Transverse colon (tissue), 4 donors: ENCODE data around the gene WWP2. TPM values are rescaled to one million over a fixed set of nuclear protein-coding genes. Genes with fewer than 3 reads are reported as not detected.
"Not testable (repeated sequence)": the region's sequence is repeated elsewhere in the genome, so short reads cannot be mapped to it uniquely, and the experiment has no call there.

Source experiments
- DNase-seq: peaks from one replicate; pipeline ENCODE4 v3.0.0-alpha.2; 2019
- H3K27ac ChIP-seq, 4 donors: fragments of 200-600 bp; sonication (generic); 2 replicates each; pipeline ENCODE4 v1.5.1; 2016 to 2018; ENCODE audit warnings: inconsistent platforms in 4 of 4
- H3K27me3 ChIP-seq: fragments of 200-600 bp; sonication (generic); 2 replicates; pipeline ENCODE4 v1.5.1; 2017; ENCODE audit warnings: inconsistent platforms
- H3K36me3 ChIP-seq, 4 donors: fragments of 200-600 bp; sonication (generic); 2 replicates each; pipeline ENCODE4 v1.5.1; 2017 to 2019; ENCODE audit warnings: inconsistent platforms in 4 of 4
- H3K4me1 ChIP-seq, 4 donors: fragments of 200-600 bp; sonication (generic); 2 replicates each; pipeline ENCODE4 v1.5.1; 2017 to 2020; ENCODE audit warnings: inconsistent platforms in 4 of 4
- H3K4me3 ChIP-seq, 4 donors: fragments of 200-600 bp; sonication (generic); 1 replicate in 1 of 4; 2 replicates in 3 of 4; pipeline versions ENCODE4 v1.5.1 to v1.6.1; 2017 to 2019; ENCODE audit warnings: inconsistent platforms in 4 of 4
- H3K9me3 ChIP-seq, 2 donors: fragments of 200-600 bp; sonication (generic); 2 replicates each; pipeline ENCODE4 v1.5.1; 2017 to 2019; ENCODE audit warnings: inconsistent platforms in 2 of 2
- EP300 ChIP-seq: sonication (generic); formaldehyde crosslinking; IDR thresholded peaks from one replicate; pipeline ENCODE4 v1.6.1; 2017; ENCODE audit warnings: antibody characterized with exemption, low read depth
- POLR2A ChIP-seq: fragments of 450-650 bp; IDR thresholded peaks from one replicate; pipeline ENCODE4 v1.6.1; 2016; ENCODE audit warnings: antibody characterized with exemption, mild to moderate bottlenecking, moderate library complexity
- POLR2AphosphoS5 ChIP-seq, 3 donors: sonication (generic); formaldehyde crosslinking; IDR thresholded peaks; one replicate each; pipeline ENCODE4 v1.6.1; 2016; ENCODE audit warnings: antibody characterized with exemption in 3 of 3
- WGBS, 2 donors: methylation state at CpG; one replicate each; pipeline ENCODE4 v1.1.5; 2018; ENCODE audit warnings: low coverage in 1 of 2; 5-methylcytosine and 5-hydroxymethylcytosine counted together
- in situ Hi-C, 4 donors: fragments of 200-750 bp; cut with MboI; loops; one replicate each; pipeline versions ENCODE4 v1.15.0 to v1.15.1; 2017; ENCODE audit warnings: low sequenced_read_pairs in 3 of 4, low pct_ligation_motif_present in 1 of 4, low pct_unique_long_range_greater_than_20kb in 1 of 4
- intact Hi-C: fragments of 100-400 bp; cut with DNase I; formaldehyde crosslinking; loops from one replicate; pipeline ENCODE4 v1.15.1; 2023; ENCODE audit warnings: low total_unique reads
- total RNA-seq, 4 donors: library from RNA; depleted of rRNA; stranded (reverse); fragments of >200 nt; gene quantifications; one replicate each; pipeline ENCODE4 v1.1.0, GENCODE V29; 2016
- TF ChIP-seq, protein P1 (sequence below), 5 experiments: fragments of 200-600 bp in 3 of 5; fragments of 450-650 bp in 2 of 5; sonication (generic) in 3 of 5; IDR thresholded peaks; 1 replicate in 2 of 5; 2 replicates in 3 of 5; pipeline ENCODE4 v1.5.1; 2016 to 2017; ENCODE audit warnings: antibody characterized with exemption in 5 of 5, inconsistent platforms in 3 of 5, mild to moderate bottlenecking in 2 of 5, moderate library complexity in 1 of 5

Gene WWP2
- total RNA-seq, 4 donors from 2014 or later, result 66.8 to 157 (median 73.7) TPM

DNA sequence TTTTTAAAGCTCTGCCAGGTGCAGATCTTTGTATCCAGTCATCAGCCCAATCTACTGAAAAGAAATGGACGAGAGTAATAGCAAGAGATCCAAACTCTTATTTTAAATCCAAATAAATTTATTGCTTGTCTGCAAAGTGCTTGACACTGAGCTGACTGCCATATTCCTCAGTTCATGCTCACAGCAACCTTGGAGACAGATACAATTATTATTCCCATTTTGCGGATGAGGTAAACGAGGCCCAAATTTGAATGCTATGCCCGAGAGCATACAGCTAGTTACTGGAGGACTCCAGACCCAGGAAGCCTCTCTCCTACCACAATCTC, 8.0 kb upstream of the WWP2 start:
- no peak for DNase-seq
- Histone ChIP-seq H3K36me3 (peaks cover 0 to 20% (median 7%) of the 10 kb centered on the region in 4 donors), H3K4me3 (peak overlapping the region; percentile 49 to 74 (median 60)), H3K9me3 (no peaks in the 10 kb centered on the region), H3K27ac (peak overlapping the region; percentile 60 to 83 (median 80)), H3K4me1 (peaks cover 0 to 20% (median 15%) of the 10 kb centered on the region in 4 donors), H3K27me3 (no peaks in the 10 kb centered on the region)
- in situ Hi-C loops, result loop anchor here in 2 of 4 donors (10.0 kb wide), 2 partner anchors 49 to 359 kb away; no protein-coding TSS in a partner anchor
- 7 to 14% methylated on average over 1 to 4 of the region's 4 CpGs for WGBS, 2 donors
- no peak for TF ChIP-seq POLR2AphosphoS5 (IDR thresholded peaks at IDR 0.05)
- no peak for TF ChIP-seq POLR2A
- no peak for TF ChIP-seq EP300
- TF ChIP-seq, protein P1, sequence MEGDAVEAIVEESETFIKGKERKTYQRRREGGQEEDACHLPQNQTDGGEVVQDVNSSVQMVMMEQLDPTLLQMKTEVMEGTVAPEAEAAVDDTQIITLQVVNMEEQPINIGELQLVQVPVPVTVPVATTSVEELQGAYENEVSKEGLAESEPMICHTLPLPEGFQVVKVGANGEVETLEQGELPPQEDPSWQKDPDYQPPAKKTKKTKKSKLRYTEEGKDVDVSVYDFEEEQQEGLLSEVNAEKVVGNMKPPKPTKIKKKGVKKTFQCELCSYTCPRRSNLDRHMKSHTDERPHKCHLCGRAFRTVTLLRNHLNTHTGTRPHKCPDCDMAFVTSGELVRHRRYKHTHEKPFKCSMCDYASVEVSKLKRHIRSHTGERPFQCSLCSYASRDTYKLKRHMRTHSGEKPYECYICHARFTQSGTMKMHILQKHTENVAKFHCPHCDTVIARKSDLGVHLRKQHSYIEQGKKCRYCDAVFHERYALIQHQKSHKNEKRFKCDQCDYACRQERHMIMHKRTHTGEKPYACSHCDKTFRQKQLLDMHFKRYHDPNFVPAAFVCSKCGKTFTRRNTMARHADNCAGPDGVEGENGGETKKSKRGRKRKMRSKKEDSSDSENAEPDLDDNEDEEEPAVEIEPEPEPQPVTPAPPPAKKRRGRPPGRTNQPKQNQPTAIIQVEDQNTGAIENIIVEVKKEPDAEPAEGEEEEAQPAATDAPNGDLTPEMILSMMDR (IDR thresholded peaks at IDR 0.05), result no peak
- intact Hi-C loops, result no loop called here

DNA sequence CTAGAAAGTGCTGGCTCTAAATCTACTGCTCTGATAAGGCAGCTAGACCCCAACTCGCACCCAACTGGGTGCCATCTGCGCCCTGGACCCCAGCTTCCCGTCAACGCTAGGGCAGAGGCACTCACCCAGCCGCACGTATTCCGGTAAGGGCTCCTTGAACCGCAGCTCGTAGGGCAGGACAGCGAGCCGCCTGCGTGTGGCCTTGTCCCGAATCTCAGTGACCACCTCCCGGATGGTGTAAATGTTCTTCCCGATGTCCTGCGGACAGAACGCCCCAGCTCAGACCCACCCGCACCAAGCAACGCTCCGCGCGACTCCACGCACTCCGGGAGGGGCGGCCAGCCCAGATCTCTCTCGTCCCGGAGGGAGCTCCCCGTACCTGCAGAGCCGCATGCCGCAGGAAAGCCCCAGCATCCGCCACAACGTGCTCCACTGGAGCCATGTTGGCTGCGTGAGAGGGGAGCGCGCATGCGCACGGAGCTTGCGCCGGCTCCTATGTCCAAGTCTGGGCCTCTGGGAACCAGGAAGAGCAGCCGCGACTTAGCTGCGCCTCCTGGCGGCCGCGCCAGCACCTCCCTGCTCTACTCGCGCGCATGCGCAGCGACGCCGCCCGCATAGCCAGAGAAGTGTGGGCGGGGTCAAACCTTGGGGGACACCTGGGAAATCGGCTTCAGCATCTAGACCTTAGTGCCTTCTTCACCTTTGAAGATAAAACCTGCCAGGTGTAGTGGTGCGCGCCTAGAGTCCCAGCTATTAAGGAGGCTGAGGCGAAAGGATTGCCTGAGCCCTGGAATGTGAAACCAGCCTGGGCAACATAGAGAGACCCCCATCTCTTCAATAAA, 7.4 kb upstream of the WWP2 start, which contains the start of gene NOB1:
NOB1 (minus strand) TSS at position 458 of the 842 bp plus-strand sequence; CDS start at position 442, 16 bp downstream.
- in situ Hi-C loops, result loop anchor here in 2 of 4 donors (10.0 kb wide), 2 partner anchors 50 to 360 kb away; no protein-coding TSS in a partner anchor
- no peaks in the 10 kb centered on the region for H3K9me3 ChIP-seq
- H3K27ac ChIP-seq, result peak within 1 kb of the TSS; percentile 60 to 83 (median 80)
- peak; percentile 97 for DNase-seq
- H3K4me1 ChIP-seq, result peaks cover 0 to 20% (median 15%) of the 10 kb centered on the region in 4 donors
- intact Hi-C loops, result loop anchor here (1.0 kb wide), 1 partner anchor 39 kb away; no protein-coding TSS in a partner anchor
- TF ChIP-seq POLR2A (peak; percentile 64), POLR2AphosphoS5 (IDR thresholded peaks at IDR 0.05) (peak; percentile 69 to 84 (median 82)), EP300 (no peak)
- TF ChIP-seq, protein P1 (IDR thresholded peaks at IDR 0.05), result peak; percentile 89 to 100 (median 98)
- H3K36me3 ChIP-seq, result peaks cover 0 to 14% (median 5%) of the 10 kb centered on the region in 4 donors
- no peaks in the 10 kb centered on the region for H3K27me3 ChIP-seq
- H3K4me3 ChIP-seq, result peak within 1 kb of the TSS; percentile 49 to 74 (median 60)
- 1% methylated on average over 51 of the region's 58 CpGs; no CpG with 5 or more reads in 1 of the 2 donors for WGBS, 2 donors

DNA sequence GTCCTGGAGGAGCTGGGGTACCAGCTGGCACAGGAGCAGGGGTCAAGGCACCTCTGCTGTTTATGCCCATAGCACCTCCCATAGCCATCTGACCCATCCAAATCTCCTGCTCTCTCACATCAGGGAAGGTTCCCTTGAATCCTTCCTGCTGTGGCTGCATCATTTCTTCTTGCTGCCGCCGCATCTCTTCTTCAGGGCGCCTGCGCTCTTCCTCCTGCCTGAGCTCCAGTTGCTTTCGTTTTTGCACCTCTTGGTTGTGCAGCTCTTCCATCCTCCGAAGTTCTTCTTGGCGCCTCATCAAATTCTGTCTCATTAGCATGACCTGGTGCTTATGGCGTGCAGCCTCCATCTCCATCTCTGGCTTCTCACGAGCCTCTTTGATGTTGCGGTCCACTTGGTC, 5.4 kb upstream of the WWP2 start:
- 86 to 92% methylated on average over 6 to 10 of the region's 10 CpGs for WGBS, 2 donors
- intact Hi-C loops (no loop called here), in situ Hi-C loops (loop anchor here in 2 of 4 donors (10.0 kb wide), 2 partner anchors 52 to 362 kb away; no protein-coding TSS in a partner anchor)
- Histone ChIP-seq H3K27ac (no peak overlapping the region), H3K9me3 (no peaks in the 10 kb centered on the region), H3K36me3 (no peaks in the 10 kb centered on the region), H3K4me1 (peaks cover 0 to 22% (median 17%) of the 10 kb centered on the region in 4 donors), H3K4me3 (no peak overlapping the region), H3K27me3 (no peaks in the 10 kb centered on the region)
- no peak for DNase-seq
- TF ChIP-seq POLR2A (no peak), POLR2AphosphoS5 (IDR thresholded peaks at IDR 0.05) (no peak), EP300 (no peak)
- TF ChIP-seq, protein P1 (IDR thresholded peaks at IDR 0.05), result no peak

DNA sequence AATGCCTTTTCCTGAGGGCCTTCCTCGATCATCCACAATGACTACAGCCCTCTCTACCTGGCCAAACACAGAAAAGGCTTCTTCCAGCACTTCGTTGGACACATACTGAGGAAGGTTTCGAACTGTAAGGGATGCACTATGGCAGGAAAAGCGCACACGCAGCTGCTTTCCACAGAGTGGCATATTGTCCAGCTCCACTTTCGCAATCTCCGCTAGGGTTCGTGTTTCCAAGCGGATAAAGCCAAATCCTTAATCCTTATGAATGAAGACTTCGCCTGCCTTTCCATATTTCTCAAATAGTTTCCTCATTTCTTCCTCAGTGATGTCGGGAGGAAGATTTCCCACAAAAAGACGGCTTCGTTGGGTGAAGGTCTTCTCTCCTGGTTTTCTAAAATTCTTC, 4.8 kb upstream of the WWP2 start:
- intact Hi-C loops, result not testable (repeated sequence)
- WGBS, 2 donors, result 85% methylated on average over 13 of the region's 13 CpGs; no CpG with 5 or more reads in 1 of the 2 donors
- in situ Hi-C loops, result loop anchor here in 2 of 4 donors (10.0 kb wide), 2 partner anchors 53 to 363 kb away; no protein-coding TSS in a partner anchor

More for the DNA sequence above, 4.8 kb upstream of the WWP2 start:
- H3K9me3 ChIP-seq, H3K4me3 ChIP-seq, H3K27ac ChIP-seq, H3K27me3 ChIP-seq, H3K36me3 ChIP-seq, DNase-seq: not testable (repeated sequence)
- peaks cover 0 to 26% (median 20%) of the 10 kb centered on the region in 4 donors for H3K4me1 ChIP-seq
